ENCODE results near the gene ESR1. TPM values are rescaled to one million over a fixed set of nuclear protein-coding genes. Genes with fewer than 3 reads are reported as not detected.
"Not testable (repeated sequence)": the region's sequence is repeated elsewhere in the genome, so short reads cannot be mapped to it uniquely, and the experiment has no call there.

Gene ESR1
- total RNA-seq, 1 donor from 2014 or later, result 0.75 TPM

GRCh38 chr6:152026291-152026690 lies 218.8 kb downstream of the ESR1 start:
- no peak for DNase-seq (ENCODE audit: low spot score)
- intact Hi-C loops (cut with DNase I), result no loop called here

- not testable (repeated sequence) for DNase-seq (ENCODE audit: low spot score)
Observed at GRCh38 chr6:152026744-152027143, 219.3 kb downstream of the ESR1 start.

GRCh38 chr6:152033765-152034164 lies 226.3 kb downstream of the ESR1 start:
- intact Hi-C loops (cut with DNase I); DNase-seq (ENCODE audit: low spot score): not testable (repeated sequence)

More at GRCh38 chr6:152026744-152027143, 219.3 kb downstream of the ESR1 start:
- intact Hi-C loops (cut with DNase I), result not testable (repeated sequence)

GRCh38 chr6:152034631-152035030 lies 227.1 kb downstream of the ESR1 start:
- no peak for DNase-seq (ENCODE audit: low spot score)
- intact Hi-C loops (cut with DNase I), result no loop called here

- intact Hi-C loops (cut with DNase I), result no loop called here
Observed at GRCh38 chr6:152046118-152046517, 238.6 kb downstream of the ESR1 start.

GRCh38 chr6:152048921-152049320 lies 241.4 kb downstream of the ESR1 start:
- intact Hi-C loops (cut with DNase I), result no loop called here
- no peak for DNase-seq (ENCODE audit: low spot score)

More at GRCh38 chr6:152046118-152046517, 238.6 kb downstream of the ESR1 start:
- DNase-seq (ENCODE audit: low spot score), result no peak

GRCh38 chr6:152049502-152049901 lies 242.0 kb downstream of the ESR1 start:
- DNase-seq (ENCODE audit: low spot score), result no peak
- intact Hi-C loops (cut with DNase I), result no loop called here

GRCh38 chr6:152050451-152051195 lies 243.1 kb downstream of the ESR1 start:
- intact Hi-C loops (cut with DNase I), result no loop called here
- no peak for DNase-seq (ENCODE audit: low spot score)

- intact Hi-C loops (cut with DNase I), result no loop called here
- DNase-seq (ENCODE audit: low spot score), result no peak
Observed at GRCh38 chr6:152052061-152052460, 244.6 kb downstream of the ESR1 start.

GRCh38 chr6:152053332-152053731 lies 245.8 kb downstream of the ESR1 start:
- intact Hi-C loops (cut with DNase I), result no loop called here
- DNase-seq (ENCODE audit: low spot score), result no peak

GRCh38 chr6:152054441-152054840 lies 247.0 kb downstream of the ESR1 start:
- DNase-seq (ENCODE audit: low spot score), result no peak
- intact Hi-C loops (cut with DNase I), result no loop called here

- DNase-seq (ENCODE audit: low spot score), result no peak
- intact Hi-C loops (cut with DNase I), result no loop called here
Observed at GRCh38 chr6:152055517-152055916, 248.0 kb downstream of the ESR1 start.

GRCh38 chr6:152057832-152058498 lies 250.5 kb downstream of the ESR1 start:
- intact Hi-C loops (cut with DNase I), result no loop called here
- DNase-seq (ENCODE audit: low spot score), result no peak

GRCh38 chr6:152059909-152060308 lies 252.4 kb downstream of the ESR1 start:
- no peak for DNase-seq (ENCODE audit: low spot score)
- intact Hi-C loops (cut with DNase I), result no loop called here

GRCh38 chr6:152062476-152062875 lies 255.0 kb downstream of the ESR1 start:
- intact Hi-C loops (cut with DNase I), result no loop called here
- no peak for DNase-seq (ENCODE audit: low spot score)

GRCh38 chr6:152063170-152063921 lies 255.9 kb downstream of the ESR1 start:
- no peak for DNase-seq (ENCODE audit: low spot score)
- intact Hi-C loops (cut with DNase I), result no loop called here

- intact Hi-C loops (cut with DNase I), result no loop called here
- DNase-seq (ENCODE audit: low spot score), result no peak
Observed at GRCh38 chr6:152068622-152069261, 261.3 kb downstream of the ESR1 start.

- intact Hi-C loops (cut with DNase I), result no loop called here
- no peak for DNase-seq (ENCODE audit: low spot score)
Observed at GRCh38 chr6:152070556-152070955, 263.1 kb downstream of the ESR1 start.

- no peak for DNase-seq (ENCODE audit: low spot score)
- intact Hi-C loops (cut with DNase I), result no loop called here
Observed at GRCh38 chr6:152071318-152071717, 263.8 kb downstream of the ESR1 start.

- intact Hi-C loops (cut with DNase I), result no loop called here
- DNase-seq (ENCODE audit: low spot score), result no peak
Observed at GRCh38 chr6:152071843-152072242, 264.4 kb downstream of the ESR1 start.
